HG03378 (cell line): ENCODE data around the gene H2BK1.

ENCODE experiments used
- ATAC-seq: cut with Tn5 transposase; IDR thresholded peaks from one replicate; pipeline ENCODE4 v1.9.1; 2021; ENCODE audit warnings: mild to moderate bottlenecking, moderate library complexity; ENCODE audit not compliant: unreplicated experiment

H2BK1 gene

DNA sequence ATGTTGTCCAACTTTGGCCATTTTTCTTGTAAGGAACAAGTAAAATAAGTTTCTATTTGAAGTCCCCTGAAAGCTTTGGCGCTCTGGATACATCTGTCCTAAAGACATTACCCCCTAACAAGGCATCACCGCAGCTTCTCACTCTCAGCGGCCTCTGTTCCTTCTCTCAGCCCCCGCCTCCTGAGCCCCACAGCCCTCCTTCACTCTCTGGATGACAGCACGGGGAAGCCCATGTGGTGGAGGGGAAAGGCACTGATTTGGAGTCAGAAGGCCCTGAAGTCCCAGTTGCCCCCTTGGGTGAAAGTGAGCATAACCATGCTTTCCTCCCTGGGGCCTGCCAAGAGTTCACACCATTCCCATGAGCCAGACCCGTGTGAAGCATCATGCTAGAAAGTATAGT lies 4.6 kb downstream of the H2BK1 start:
- ATAC-seq, result no peak

DNA sequence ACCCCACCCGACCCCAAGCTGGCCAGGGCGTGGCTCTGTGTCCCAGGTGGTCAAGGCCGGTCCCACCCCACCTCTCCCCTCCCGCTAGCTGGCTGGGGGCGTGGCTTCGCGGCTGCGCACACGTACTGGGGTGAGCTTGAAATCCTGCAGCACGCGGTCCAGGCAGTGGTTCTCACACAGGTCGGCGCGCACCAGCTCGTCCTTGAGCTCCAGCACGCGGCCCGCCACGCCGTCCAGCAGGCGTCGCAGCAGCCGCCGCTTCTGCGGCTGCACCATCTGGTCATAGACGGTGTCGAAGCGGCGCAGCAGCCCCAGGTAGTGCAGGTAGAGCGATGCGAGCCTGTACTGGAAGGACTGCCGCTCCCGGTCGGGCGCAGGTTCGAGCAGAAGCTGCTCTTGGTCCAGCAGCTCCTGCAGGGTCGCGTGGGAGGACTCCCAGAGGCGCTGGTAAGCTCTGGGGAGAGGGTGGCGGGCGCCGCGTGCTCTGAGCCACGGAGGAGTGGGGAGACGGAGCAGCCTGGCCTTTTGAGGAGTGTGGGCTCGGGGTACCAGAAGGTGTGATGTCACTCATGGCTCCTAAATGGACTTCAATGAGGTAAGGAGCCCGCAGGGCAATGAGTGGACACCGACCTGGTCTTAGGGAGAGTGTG lies 5.8 kb downstream of the H2BK1 start:
- ATAC-seq, result no peak

DNA sequence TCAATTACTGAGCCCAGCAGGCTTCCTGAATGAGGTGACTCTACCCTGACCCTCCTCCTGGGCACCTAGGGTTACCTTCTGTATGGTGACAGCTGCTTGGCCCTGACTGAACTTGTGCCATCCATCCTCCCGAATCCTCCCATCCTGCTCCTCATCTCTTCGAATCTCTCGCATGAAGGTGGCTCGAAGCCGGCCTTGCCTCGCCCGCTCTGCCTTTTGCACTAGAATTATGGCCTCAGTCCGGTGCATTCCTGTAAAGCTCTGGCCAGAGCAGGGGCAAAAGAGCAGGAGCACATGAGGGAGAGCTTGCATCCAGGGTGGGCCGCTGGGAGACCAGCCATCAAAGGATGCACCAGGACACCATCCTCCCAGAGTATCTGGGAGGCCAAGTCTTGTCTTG lies 7.5 kb downstream of the H2BK1 start:
- ATAC-seq, result no peak

DNA sequence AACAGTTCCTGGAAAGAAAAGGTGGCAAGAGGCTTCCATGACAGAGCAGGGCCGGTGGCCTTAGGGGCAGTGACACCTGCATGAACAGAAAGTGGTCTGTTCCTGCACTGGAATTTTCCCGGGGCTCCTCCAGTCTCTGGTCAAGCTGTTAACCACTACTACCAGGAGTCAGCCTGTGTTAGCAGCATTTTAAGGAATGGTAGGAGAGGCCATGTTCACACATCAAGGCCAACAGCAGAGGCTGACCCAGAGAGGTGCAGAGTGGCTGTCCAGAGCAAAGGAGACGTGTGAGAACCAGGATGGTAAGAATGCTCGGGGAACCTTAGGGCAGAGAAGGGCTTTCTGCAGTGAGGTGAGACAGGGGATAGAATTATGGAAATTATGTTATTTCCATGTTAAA lies 8.5 kb downstream of the H2BK1 start:
- no peak for ATAC-seq

- no peak for ATAC-seq
Measured at GRCh38 chr7:151201344-151201743, 8.9 kb downstream of the H2BK1 start.

- no peak for ATAC-seq
Measured at GRCh38 chr7:151198945-151199848, 11.1 kb downstream of the H2BK1 start.

GRCh38 chr7:151197932-151198331 lies 12.4 kb downstream of the H2BK1 start:
- no peak for ATAC-seq

DNA sequence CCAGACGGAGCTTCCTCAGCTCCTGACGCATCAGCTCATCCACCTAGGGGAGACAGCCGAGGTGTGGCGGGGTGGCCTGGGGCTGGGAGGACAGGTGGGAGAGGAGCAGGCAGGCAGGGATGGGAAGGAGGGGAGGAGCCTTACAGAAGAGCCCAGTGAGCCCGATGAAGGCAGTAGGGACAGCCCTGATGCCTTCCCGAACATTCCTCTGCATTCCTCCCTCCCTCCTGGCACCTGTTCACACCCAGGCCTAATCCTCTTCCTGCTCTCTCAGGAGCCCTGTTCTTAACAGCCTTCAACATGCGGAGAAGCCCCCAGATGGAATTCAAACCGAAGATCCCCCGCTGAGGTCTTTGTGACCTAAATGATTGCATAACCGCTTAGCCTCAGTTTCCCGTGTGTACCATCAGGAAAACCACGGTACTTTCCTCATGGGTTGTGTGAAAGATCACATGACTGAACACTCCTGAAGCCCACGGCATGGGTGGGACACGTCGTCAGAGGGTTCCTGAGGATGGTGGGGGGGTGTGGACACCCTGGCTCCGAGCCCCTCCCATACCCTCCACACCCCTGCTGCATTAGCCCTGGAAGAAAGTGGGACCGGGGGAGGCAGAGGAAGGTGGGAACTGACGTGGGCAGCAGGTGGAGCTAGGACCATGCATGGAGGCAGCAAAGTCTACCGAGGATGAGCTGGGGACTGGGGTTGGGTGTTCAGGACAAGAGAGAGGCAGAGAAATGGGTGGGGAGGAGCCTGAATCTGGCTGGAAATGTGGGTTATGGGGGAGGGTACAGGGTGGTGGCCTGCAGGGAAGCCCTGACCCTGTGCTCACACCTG lies 14.5 kb downstream of the H2BK1 start:
- ATAC-seq, result no peak

GRCh38 chr7:151194188-151194587 lies 16.1 kb downstream of the H2BK1 start:
- ATAC-seq, result no peak

- no peak for ATAC-seq
Measured at GRCh38 chr7:151193203-151193978, 16.9 kb downstream of the H2BK1 start.

- ATAC-seq, result no peak
Measured at GRCh38 chr7:151192002-151192539, 18.2 kb downstream of the H2BK1 start.

GRCh38 chr7:151191544-151191943 lies 18.7 kb downstream of the H2BK1 start:
- ATAC-seq, result no peak

- no peak for ATAC-seq
Measured at GRCh38 chr7:151189038-151189437, 21.2 kb downstream of the H2BK1 start.

GRCh38 chr7:151188252-151188542 lies 22.1 kb downstream of the H2BK1 start:
- ATAC-seq, result no peak

- no peak for ATAC-seq
Measured at GRCh38 chr7:151187409-151188251, 22.7 kb downstream of the H2BK1 start.

- no peak for ATAC-seq
Measured at GRCh38 chr7:151186640-151187408, 23.5 kb downstream of the H2BK1 start, which contains the start of gene ASB10. Gene ASB10 (minus strand): TSS chr7:151187250. CDS start chr7:151187130, 120 bp downstream.

DNA sequence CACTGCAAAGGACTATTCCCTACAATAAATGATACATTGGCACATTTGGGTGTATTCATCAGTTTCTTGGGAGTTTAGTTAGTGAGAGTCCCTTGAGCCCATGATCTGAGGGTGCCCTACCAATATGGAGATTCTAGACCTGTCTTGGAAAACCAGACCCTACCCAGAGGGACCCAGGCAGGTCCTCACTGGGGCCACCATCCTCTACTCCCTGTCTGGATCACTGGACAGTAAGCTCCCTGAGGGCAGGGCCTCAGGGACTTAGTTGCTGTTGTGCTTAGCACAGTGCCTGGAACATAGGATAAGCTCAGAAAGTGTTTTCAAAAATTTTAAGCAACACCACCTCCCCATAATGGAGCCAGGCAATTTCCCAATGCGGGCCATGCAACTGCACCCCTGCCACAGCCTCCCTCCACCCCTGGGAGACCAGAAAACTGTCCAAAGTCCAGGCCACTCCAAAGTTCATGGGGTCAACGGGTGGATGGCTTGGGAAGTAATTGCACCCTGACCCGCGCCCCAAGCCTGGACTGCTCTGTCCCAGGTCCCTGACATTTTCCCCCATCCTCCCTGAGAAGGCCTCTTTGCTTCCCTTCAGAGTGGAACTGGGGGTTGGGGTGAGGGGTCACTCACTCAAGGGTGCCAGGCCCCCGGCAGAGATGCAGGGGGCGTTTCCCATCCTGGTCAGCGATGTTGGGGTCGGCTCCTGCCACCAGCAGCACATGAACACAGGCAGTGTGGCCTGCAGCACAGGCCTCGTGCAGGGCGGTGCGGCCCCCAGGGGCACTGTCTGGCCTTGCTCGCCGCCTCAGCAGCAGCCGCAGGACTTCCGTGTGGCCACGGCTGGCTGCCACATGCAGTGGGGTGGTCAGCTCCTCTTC lies 24.3 kb downstream of the H2BK1 start:
- no peak for ATAC-seq

GRCh38 chr7:151181011-151181431 lies 29.3 kb downstream of the H2BK1 start:
- no peak for ATAC-seq
